ENCODE measurements around the gene PIH1D1. TPM values are rescaled to one million over a fixed set of nuclear protein-coding genes. Genes with fewer than 3 reads are reported as not detected.

PIH1D1 gene
- total and polyA plus RNA-seq, 5 donors from 2014 or later: 109 to 150 (median 124) TPM

DNA sequence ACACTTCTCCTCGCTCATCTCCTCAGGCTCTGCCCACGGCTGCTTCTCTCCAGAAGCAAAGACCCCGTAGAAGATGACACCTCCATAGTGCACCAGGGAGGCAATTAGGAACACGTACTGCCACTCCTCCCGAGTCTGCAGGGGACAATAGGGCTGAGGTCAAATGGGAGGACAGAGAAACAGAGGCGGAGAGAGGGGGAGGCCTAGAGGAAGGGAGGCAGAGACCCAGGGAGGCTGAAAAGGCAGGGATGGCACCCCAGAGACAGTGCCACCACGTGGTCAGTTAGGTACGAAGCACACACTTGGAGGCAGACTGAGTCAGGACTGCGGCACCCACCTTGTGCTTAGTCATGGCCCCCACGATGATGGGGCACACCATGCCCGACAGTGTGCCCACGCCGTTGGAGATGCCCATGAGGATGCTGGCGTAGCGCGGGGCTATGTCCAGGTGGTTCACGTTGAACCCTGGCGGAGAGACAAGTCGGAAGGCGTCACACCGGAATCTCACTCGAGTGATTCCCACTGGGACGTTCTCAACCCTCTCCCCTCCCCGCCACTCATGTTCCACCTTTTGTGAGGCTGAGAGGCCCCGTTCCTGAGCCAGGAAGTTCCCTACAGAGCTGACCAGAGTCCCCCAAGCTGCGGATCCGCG, 20.8 kb downstream of the PIH1D1 start:
- Histone ChIP-seq H3K4me3 (ENCODE audit: low read depth, low read length) (no peak overlapping the region), H3K27ac (ENCODE audit: insufficient read depth, low read length, poor library complexity, severe bottlenecking) (no peak overlapping the region), H3K27me3 (ENCODE audit: control insufficient read depth, insufficient read depth, low read length) (peaks cover 39% of the 10 kb centered on the region), H3K9me3 (ENCODE audit: control insufficient read depth in 2 of 2, low read length in 2 of 2) (no peaks in the 10 kb centered on the region), H3K4me1 (ENCODE audit: control insufficient read depth, insufficient read depth, low read length, poor library complexity, severe bottlenecking) (peaks cover 39% of the 10 kb centered on the region), H3K36me3 (ENCODE audit: control insufficient read depth, insufficient read depth, low read length) (no peaks in the 10 kb centered on the region)
- Mint-ChIP-seq H3K9me3 (peaks cover 0 to 15% (median 1%) of the 10 kb centered on the region in 7 donors), H3K27ac (peak overlapping the region in 1 of 3 donors; percentile 64), H3K4me1 (peaks cover 0 to 51% (median 19%) of the 10 kb centered on the region in 4 donors), H3K27me3 (peaks cover 91% of the 10 kb centered on the region), H3K4me3 (no peak overlapping the region), H3K36me3 (peaks cover 3% of the 10 kb centered on the region)
- ATAC-seq (ENCODE audit: low read depth in 2 of 2) (no peak), DNase-seq (peak in 1 of 3 donors; percentile 47)

DNA sequence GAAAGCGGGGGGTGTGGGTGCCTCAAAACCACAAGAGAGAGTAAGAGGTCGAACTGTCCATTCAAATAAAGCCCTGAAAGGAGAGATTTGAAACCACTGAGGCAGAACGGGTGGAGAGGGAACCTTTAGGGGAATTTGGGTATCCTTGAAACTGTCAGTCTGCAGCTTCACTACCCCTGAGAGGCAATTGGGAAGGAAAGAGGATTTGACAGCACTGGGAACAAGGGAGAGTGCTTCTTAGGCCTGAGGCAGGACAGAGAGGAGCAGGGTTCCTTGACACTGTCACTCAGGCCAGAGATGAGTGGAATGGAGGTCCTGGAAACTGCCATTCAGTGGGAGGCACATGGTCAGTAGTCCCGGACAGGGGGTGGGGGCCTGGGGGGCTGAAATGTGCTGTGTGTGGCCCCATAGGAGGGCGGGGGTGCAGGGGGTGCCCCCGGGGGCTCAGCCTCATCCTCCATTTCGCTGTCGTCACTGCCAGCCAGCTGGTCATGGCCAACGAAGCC, 21.4 kb downstream of the PIH1D1 start:
- Histone ChIP-seq H3K27ac (ENCODE audit: insufficient read depth, low read length, poor library complexity, severe bottlenecking) (no peak overlapping the region), H3K27me3 (ENCODE audit: control insufficient read depth, insufficient read depth, low read length) (peaks cover 43% of the 10 kb centered on the region), H3K4me3 (ENCODE audit: low read depth, low read length) (no peak overlapping the region), H3K4me1 (ENCODE audit: control insufficient read depth, insufficient read depth, low read length, poor library complexity, severe bottlenecking) (peaks cover 39% of the 10 kb centered on the region), H3K36me3 (ENCODE audit: control insufficient read depth, insufficient read depth, low read length) (no peaks in the 10 kb centered on the region), H3K9me3 (ENCODE audit: control insufficient read depth in 2 of 2, low read length in 2 of 2) (no peaks in the 10 kb centered on the region)
- DNase-seq (no peak), ATAC-seq (ENCODE audit: low read depth in 2 of 2) (no peak)
- H3K36me3 Mint-ChIP-seq: peaks cover 3% of the 10 kb centered on the region
- peaks cover 91% of the 10 kb centered on the region for H3K27me3 Mint-ChIP-seq
- no peak overlapping the region for H3K4me3 Mint-ChIP-seq
- peaks cover 0 to 15% (median 1%) of the 10 kb centered on the region in 7 donors for H3K9me3 Mint-ChIP-seq
- H3K27ac Mint-ChIP-seq: no peak overlapping the region
- peaks cover 0 to 54% (median 18%) of the 10 kb centered on the region in 4 donors for H3K4me1 Mint-ChIP-seq

DNA sequence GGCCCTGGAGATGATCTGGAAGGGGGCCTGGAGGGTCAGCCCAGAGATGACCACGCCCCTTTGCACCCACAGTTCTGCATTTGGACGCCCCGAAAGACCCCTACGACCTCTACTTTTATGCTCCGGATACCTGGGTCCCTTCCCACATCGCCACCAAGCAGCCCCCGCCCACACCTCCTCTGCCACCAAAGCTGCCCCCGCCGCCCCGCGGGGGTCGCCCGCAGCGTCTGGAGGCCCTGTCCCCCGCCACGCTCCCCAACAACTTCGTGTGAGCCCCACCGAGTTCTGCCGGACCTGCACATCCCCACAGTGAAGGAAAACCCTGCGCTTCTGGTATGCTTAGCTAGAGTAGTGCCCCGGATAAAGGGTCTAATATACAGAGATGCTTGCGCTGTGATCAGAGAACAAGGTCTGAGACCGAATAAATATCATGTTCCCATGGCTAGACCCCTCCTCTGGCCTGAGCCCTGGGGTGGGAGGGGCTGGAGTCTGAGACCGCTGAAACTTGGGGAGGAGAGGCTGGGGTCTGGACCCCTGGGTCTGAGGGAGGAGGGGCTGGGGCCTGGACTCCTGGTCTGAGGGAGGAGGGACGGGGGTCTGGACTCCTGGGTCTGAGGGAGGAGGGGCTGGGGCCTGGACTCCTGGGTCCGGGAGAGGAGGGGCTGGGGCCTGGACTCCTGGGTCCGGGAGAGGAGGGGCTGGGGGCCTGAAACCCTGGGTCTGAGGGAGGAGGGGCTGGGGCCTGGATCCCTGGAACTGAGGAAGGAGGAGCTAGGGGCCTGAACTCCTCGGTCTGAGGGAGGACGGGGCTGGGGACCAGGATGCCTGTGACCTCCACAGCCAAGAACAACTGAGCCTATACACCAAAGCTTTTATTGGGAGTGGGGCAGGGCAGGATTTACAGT, 22.8 kb downstream of the PIH1D1 start:
- H3K36me3 ChIP-seq (ENCODE audit: control insufficient read depth, insufficient read depth, low read length): no peaks in the 10 kb centered on the region
- ATAC-seq (ENCODE audit: low read depth in 2 of 2): no peak
- no peak overlapping the region for H3K27ac Mint-ChIP-seq
- H3K4me3 ChIP-seq (ENCODE audit: low read depth, low read length): no peak overlapping the region
- H3K9me3 ChIP-seq (ENCODE audit: control insufficient read depth in 2 of 2, low read length in 2 of 2): no peaks in the 10 kb centered on the region
- H3K4me3 Mint-ChIP-seq: peak overlapping the region in 2 of 4 donors; percentile 41 to 74
- H3K27me3 Mint-ChIP-seq: peaks cover 91% of the 10 kb centered on the region
- H3K27me3 ChIP-seq (ENCODE audit: control insufficient read depth, insufficient read depth, low read length): peaks cover 44% of the 10 kb centered on the region
- peaks cover 45% of the 10 kb centered on the region for H3K4me1 ChIP-seq (ENCODE audit: control insufficient read depth, insufficient read depth, low read length, poor library complexity, severe bottlenecking)
- DNase-seq: no peak
- no peak overlapping the region for H3K27ac ChIP-seq (ENCODE audit: insufficient read depth, low read length, poor library complexity, severe bottlenecking)
- H3K4me1 Mint-ChIP-seq: peaks cover 1 to 67% (median 21%) of the 10 kb centered on the region in 4 donors
- peaks cover 3% of the 10 kb centered on the region for H3K36me3 Mint-ChIP-seq
- H3K9me3 Mint-ChIP-seq: peaks cover 0 to 15% (median 1%) of the 10 kb centered on the region in 7 donors

DNA sequence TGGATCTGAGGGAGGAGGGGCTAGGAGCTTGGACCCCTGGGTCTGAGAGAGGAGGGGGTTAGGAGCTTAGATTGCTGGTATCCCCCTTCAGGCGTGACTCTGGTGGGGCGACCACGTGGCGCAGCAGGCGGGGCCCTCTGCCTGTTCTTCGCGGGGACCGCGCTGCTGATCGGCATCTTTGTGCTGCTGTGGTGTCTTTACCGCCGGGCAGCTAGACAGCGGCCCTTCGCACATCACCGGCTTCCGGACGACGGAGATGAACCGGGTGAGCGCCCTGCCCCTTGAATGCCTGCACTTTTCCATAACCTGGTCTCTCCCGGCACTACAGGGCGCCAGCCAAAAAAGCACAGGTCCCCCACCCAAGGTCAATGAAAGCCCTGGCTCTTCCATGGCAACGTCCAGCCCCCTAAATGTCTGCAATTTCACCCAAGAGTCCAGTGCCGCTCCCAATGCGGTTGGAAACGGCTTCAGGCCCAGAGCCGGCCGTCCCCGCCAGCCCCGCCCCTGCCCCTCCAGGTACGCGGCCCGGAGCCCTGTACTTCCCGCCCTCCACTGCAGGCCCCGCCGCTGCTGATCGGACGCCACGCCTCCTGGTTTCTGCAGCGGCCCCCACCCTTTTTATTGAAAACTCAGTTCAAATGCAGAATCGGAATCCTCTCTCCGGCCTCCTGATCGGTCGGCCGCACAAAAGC, 23.6 kb downstream of the PIH1D1 start:
- Mint-ChIP-seq H3K4me1 (peaks cover 5 to 68% (median 21%) of the 10 kb centered on the region in 4 donors), H3K27ac (no peak overlapping the region), H3K36me3 (peaks cover 3% of the 10 kb centered on the region), H3K4me3 (peak overlapping the region in 3 of 4 donors; percentile 41 to 74 (median 67)), H3K9me3 (peaks cover 0 to 15% (median 0%) of the 10 kb centered on the region in 7 donors), H3K27me3 (peaks cover 94% of the 10 kb centered on the region)
- Histone ChIP-seq H3K27ac (ENCODE audit: insufficient read depth, low read length, poor library complexity, severe bottlenecking) (no peak overlapping the region), H3K36me3 (ENCODE audit: control insufficient read depth, insufficient read depth, low read length) (no peaks in the 10 kb centered on the region), H3K4me1 (ENCODE audit: control insufficient read depth, insufficient read depth, low read length, poor library complexity, severe bottlenecking) (peaks cover 46% of the 10 kb centered on the region), H3K9me3 (ENCODE audit: control insufficient read depth in 2 of 2, low read length in 2 of 2) (no peaks in the 10 kb centered on the region), H3K4me3 (ENCODE audit: low read depth, low read length) (no peak overlapping the region), H3K27me3 (ENCODE audit: control insufficient read depth, insufficient read depth, low read length) (peaks cover 46% of the 10 kb centered on the region)
- ATAC-seq (ENCODE audit: low read depth in 2 of 2) (peak in 1 of 2 donors; percentile 23), DNase-seq (peak in 1 of 3 donors; percentile 35)

DNA sequence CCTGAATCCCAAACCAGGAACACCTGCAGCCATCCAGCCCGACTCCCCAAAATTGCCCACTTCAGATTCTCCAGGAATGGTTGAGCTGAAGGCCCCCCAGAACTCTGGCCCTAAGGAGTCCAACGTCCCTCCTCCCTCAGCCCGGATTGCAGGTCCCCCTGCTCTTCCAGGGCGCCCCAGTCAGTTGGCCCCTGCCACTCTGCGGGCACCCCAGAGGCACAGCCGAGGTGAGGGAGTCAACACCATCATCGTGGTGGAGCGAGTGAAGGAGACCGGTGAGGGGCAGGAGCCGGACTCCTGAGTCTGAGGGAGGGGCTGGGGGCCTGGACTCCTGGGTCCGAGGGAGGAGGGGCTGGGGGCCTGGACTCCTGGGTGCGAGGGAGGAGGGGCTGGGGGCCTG, 24.3 kb downstream of the PIH1D1 start:
- H3K27me3 Mint-ChIP-seq: peaks cover 93% of the 10 kb centered on the region
- H3K36me3 Mint-ChIP-seq: peaks cover 8% of the 10 kb centered on the region
- no peak for DNase-seq
- H3K4me1 Mint-ChIP-seq: peaks cover 5 to 68% (median 26%) of the 10 kb centered on the region in 4 donors
- peaks cover 50% of the 10 kb centered on the region for H3K27me3 ChIP-seq (ENCODE audit: control insufficient read depth, insufficient read depth, low read length)
- no peaks in the 10 kb centered on the region for H3K36me3 ChIP-seq (ENCODE audit: control insufficient read depth, insufficient read depth, low read length)
- H3K27ac Mint-ChIP-seq: no peak overlapping the region
- H3K27ac ChIP-seq (ENCODE audit: insufficient read depth, low read length, poor library complexity, severe bottlenecking): no peak overlapping the region
- H3K9me3 ChIP-seq (ENCODE audit: control insufficient read depth in 2 of 2, low read length in 2 of 2): no peaks in the 10 kb centered on the region
- peak overlapping the region in 1 of 4 donors; percentile 36 for H3K4me3 Mint-ChIP-seq
- H3K4me3 ChIP-seq (ENCODE audit: low read depth, low read length): no peak overlapping the region
- peaks cover 0 to 15% (median 0%) of the 10 kb centered on the region in 7 donors for H3K9me3 Mint-ChIP-seq
- ATAC-seq (ENCODE audit: low read depth in 2 of 2): no peak
- peaks cover 46% of the 10 kb centered on the region for H3K4me1 ChIP-seq (ENCODE audit: control insufficient read depth, insufficient read depth, low read length, poor library complexity, severe bottlenecking)

DNA sequence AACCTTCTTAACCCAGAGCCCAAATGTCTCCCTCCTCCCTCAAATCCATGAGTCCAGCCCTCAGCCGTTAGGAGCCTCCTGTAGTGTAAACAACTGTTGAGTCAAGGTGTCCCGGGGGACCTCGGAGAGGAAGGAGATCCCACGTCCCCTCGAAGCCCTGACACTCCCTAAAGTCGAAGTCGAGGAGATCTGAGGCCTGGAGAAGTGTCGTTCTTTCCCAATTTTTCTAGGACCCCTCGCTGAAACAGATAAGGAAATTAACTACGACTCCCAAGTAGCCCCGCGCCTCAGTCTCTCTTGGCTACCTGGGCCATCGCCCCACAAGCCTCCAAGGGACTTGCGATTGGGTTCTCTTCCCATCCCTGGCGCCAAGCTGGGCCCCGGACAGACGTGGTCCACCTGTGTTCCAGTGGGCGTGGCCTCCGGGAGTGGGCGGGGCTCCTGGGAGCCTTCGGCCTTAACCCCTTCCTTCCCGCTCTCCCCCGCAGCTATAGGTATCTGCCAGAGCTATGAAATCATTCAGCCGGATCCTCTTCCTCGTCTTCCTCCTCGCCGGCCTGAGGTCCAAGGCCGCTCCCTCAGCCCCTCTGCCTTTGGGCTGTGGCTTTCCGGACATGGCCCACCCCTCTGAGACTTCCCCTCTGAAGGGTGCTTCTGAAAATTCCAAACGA, 25.6 kb downstream of the PIH1D1 start:
- H3K27me3 ChIP-seq (ENCODE audit: control insufficient read depth, insufficient read depth, low read length): peaks cover 60% of the 10 kb centered on the region

DNA sequence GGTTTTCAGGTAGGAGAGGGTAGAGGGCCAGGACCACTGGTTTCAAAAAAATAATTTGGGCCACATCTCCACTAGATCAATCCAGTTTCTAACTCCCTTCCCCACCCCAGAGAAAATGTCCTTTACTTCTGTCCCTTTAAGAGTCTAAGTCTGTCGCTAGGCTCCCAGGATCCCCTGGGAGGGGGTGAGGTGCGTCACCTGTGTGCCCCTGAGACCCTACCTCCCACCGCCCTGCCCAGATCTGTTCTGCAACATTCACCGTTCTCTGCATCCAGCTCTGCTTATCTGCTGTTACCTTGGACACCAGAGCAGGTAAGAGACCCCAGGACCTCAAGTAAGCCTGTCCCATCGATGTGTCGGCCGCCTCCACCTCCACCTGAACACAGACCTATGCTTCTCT, 26.4 kb downstream of the PIH1D1 start, which contains the start of gene GFY:
Gene GFY (plus strand): TSS at position 211 of the 400 bp plus-strand sequence. CDS start 1,043 bp downstream, outside the sequence.
- Mint-ChIP-seq H3K4me1 (peaks cover 5 to 77% (median 34%) of the 10 kb centered on the region in 4 donors), H3K27me3 (peaks cover 97% of the 10 kb centered on the region), H3K27ac (peak within 1 kb of the TSS in 1 of 3 donors; percentile 64), H3K4me3 (peak within 1 kb of the TSS in 3 of 4 donors; percentile 65 to 78 (median 75)), H3K9me3 (peaks cover 0 to 16% (median 0%) of the 10 kb centered on the region in 7 donors), H3K36me3 (peaks cover 7% of the 10 kb centered on the region)
- Histone ChIP-seq H3K27me3 (ENCODE audit: control insufficient read depth, insufficient read depth, low read length) (peaks cover 60% of the 10 kb centered on the region), H3K9me3 (ENCODE audit: control insufficient read depth in 2 of 2, low read length in 2 of 2) (no peaks in the 10 kb centered on the region), H3K4me1 (ENCODE audit: control insufficient read depth, insufficient read depth, low read length, poor library complexity, severe bottlenecking) (peaks cover 49% of the 10 kb centered on the region), H3K36me3 (ENCODE audit: control insufficient read depth, insufficient read depth, low read length) (no peaks in the 10 kb centered on the region), H3K27ac (ENCODE audit: insufficient read depth, low read length, poor library complexity, severe bottlenecking) (no peak within 1 kb of the TSS), H3K4me3 (ENCODE audit: low read depth, low read length) (no peak within 1 kb of the TSS)
- no peak for ATAC-seq (ENCODE audit: low read depth in 2 of 2)
- no peak for DNase-seq

More for the DNA sequence above, 25.6 kb downstream of the PIH1D1 start:
- H3K27ac ChIP-seq (ENCODE audit: insufficient read depth, low read length, poor library complexity, severe bottlenecking): no peak overlapping the region
- H3K9me3 ChIP-seq (ENCODE audit: control insufficient read depth in 2 of 2, low read length in 2 of 2): no peaks in the 10 kb centered on the region
- H3K36me3 ChIP-seq (ENCODE audit: control insufficient read depth, insufficient read depth, low read length): no peaks in the 10 kb centered on the region
- Mint-ChIP-seq H3K4me1 (peaks cover 5 to 75% (median 34%) of the 10 kb centered on the region in 4 donors), H3K36me3 (peaks cover 8% of the 10 kb centered on the region), H3K27me3 (peaks cover 97% of the 10 kb centered on the region), H3K4me3 (no peak overlapping the region), H3K9me3 (peaks cover 0 to 17% (median 0%) of the 10 kb centered on the region in 7 donors), H3K27ac (no peak overlapping the region)
- peaks cover 49% of the 10 kb centered on the region for H3K4me1 ChIP-seq (ENCODE audit: control insufficient read depth, insufficient read depth, low read length, poor library complexity, severe bottlenecking)
- no peak for DNase-seq
- ATAC-seq (ENCODE audit: low read depth in 2 of 2): no peak
- no peak overlapping the region for H3K4me3 ChIP-seq (ENCODE audit: low read depth, low read length)
